Measurements from ENCODE around the gene TTYH2.
A peak's percentile ranks its signal among the peaks of the same experiment; 100 is the strongest.

Gene TTYH2

GRCh38 chr17:74176546-74177001 lies 36.8 kb upstream of the TTYH2 start:
- no peak overlapping the region for H3K27ac ChIP-seq (ENCODE audit: low read depth, low read length, poor library complexity, severe bottlenecking)
- no peaks in the 10 kb centered on the region for H3K4me1 ChIP-seq (ENCODE audit: insufficient read depth, low read length, severe bottlenecking)
- H3K9me3 ChIP-seq (ENCODE audit: low read length): no peaks in the 10 kb centered on the region
- no peaks in the 10 kb centered on the region for H4K20me1 ChIP-seq (ENCODE audit: insufficient read depth, low read length)
- no peaks in the 10 kb centered on the region for H3K36me3 ChIP-seq (ENCODE audit: insufficient read depth, low read length)
- H3K4me3 ChIP-seq (ENCODE audit: low read depth, low read length, poor library complexity, severe bottlenecking): no peak overlapping the region
- no peak overlapping the region for H3K9ac ChIP-seq (ENCODE audit: low read length)
- no peaks in the 10 kb centered on the region; the same call in 1 of the 2 replicates for H3K27me3 ChIP-seq (ENCODE audit: insufficient read depth, low read length)
- peak; percentile 82 for TF ChIP-seq CTCF (IDR thresholded peaks at IDR 0.05; ENCODE audit: low read length)
- TF ChIP-seq EZH2 (IDR thresholded peaks at IDR 0.05; ENCODE audit: borderline replicate concordance, low read length): no peak
- no peaks in the 10 kb centered on the region for H3F3A ChIP-seq (ENCODE audit: insufficient read depth, low read length)
- H2AFZ ChIP-seq (ENCODE audit: low read length): no peak overlapping the region
- H3K4me2 ChIP-seq (ENCODE audit: low read length): no peak overlapping the region
- H3K9me2 ChIP-seq (ENCODE audit: low read depth, low read length): no peaks in the 10 kb centered on the region
- H3K79me2 ChIP-seq (ENCODE audit: insufficient read depth, low read length): no peaks in the 10 kb centered on the region

GRCh38 chr17:74177018-74177450 lies 36.3 kb upstream of the TTYH2 start:
- TF ChIP-seq EZH2 (IDR thresholded peaks at IDR 0.05; ENCODE audit: borderline replicate concordance, low read length) (no peak), CTCF (IDR thresholded peaks at IDR 0.05; ENCODE audit: low read length) (no peak)
- Histone ChIP-seq H3K4me1 (ENCODE audit: insufficient read depth, low read length, severe bottlenecking) (no peaks in the 10 kb centered on the region), H3K27ac (ENCODE audit: low read depth, low read length, poor library complexity, severe bottlenecking) (no peak overlapping the region), H3K9ac (ENCODE audit: low read length) (no peak overlapping the region), H3K79me2 (ENCODE audit: insufficient read depth, low read length) (no peaks in the 10 kb centered on the region), H3F3A (ENCODE audit: insufficient read depth, low read length) (no peaks in the 10 kb centered on the region), H3K9me3 (ENCODE audit: low read length) (no peaks in the 10 kb centered on the region), H3K9me2 (ENCODE audit: low read depth, low read length) (no peaks in the 10 kb centered on the region), H2AFZ (ENCODE audit: low read length) (no peak overlapping the region), H3K36me3 (ENCODE audit: insufficient read depth, low read length) (no peaks in the 10 kb centered on the region), H3K4me3 (ENCODE audit: low read depth, low read length, poor library complexity, severe bottlenecking) (no peak overlapping the region), H3K27me3 (ENCODE audit: insufficient read depth, low read length) (no peaks in the 10 kb centered on the region; the same call in 1 of the 2 replicates), H4K20me1 (ENCODE audit: insufficient read depth, low read length) (no peaks in the 10 kb centered on the region), H3K4me2 (ENCODE audit: low read length) (no peak overlapping the region)

GRCh38 chr17:74179576-74179975 lies 33.8 kb upstream of the TTYH2 start:
- H3K9ac ChIP-seq (ENCODE audit: low read length): no peak overlapping the region
- no peak overlapping the region for H3K4me2 ChIP-seq (ENCODE audit: low read length)
- no peaks in the 10 kb centered on the region for H3F3A ChIP-seq (ENCODE audit: insufficient read depth, low read length)
- H3K27me3 ChIP-seq (ENCODE audit: insufficient read depth, low read length): no peaks in the 10 kb centered on the region; the same call in 1 of the 2 replicates
- no peaks in the 10 kb centered on the region for H3K4me1 ChIP-seq (ENCODE audit: insufficient read depth, low read length, severe bottlenecking)
- H4K20me1 ChIP-seq (ENCODE audit: insufficient read depth, low read length): no peaks in the 10 kb centered on the region
- no peak overlapping the region for H3K27ac ChIP-seq (ENCODE audit: low read depth, low read length, poor library complexity, severe bottlenecking)
- no peaks in the 10 kb centered on the region for H3K79me2 ChIP-seq (ENCODE audit: insufficient read depth, low read length)
- no peaks in the 10 kb centered on the region for H3K9me2 ChIP-seq (ENCODE audit: low read depth, low read length)
- no peak overlapping the region for H3K4me3 ChIP-seq (ENCODE audit: low read depth, low read length, poor library complexity, severe bottlenecking)
- H3K9me3 ChIP-seq (ENCODE audit: low read length): no peaks in the 10 kb centered on the region
- no peak overlapping the region for H2AFZ ChIP-seq (ENCODE audit: low read length)
- TF ChIP-seq EZH2 (IDR thresholded peaks at IDR 0.05; ENCODE audit: borderline replicate concordance, low read length) (no peak), CTCF (IDR thresholded peaks at IDR 0.05; ENCODE audit: low read length) (no peak)
- H3K36me3 ChIP-seq (ENCODE audit: insufficient read depth, low read length): no peaks in the 10 kb centered on the region

Measured in OCI-LY1 (cell line).